ENCODE data around the gene SBSN.

GRCh38 chr19:35513628-35514281, 14.4 kb downstream of the SBSN start, which contains the start of gene DMKN:
- TF ChIP-seq YY1 (IDR thresholded peaks at IDR 0.05) (no peak), CTCF (IDR thresholded peaks at IDR 0.05; ENCODE audit: low read depth, low read length, missing input control) (no peak), GABPA (IDR thresholded peaks at IDR 0.05 in 1 of 2, conservative IDR thresholded peaks at IDR 0.05 in 1 of 2) (no peak), MAX (IDR thresholded peaks at IDR 0.05) (no peak), SP1 (IDR thresholded peaks at IDR 0.05) (no peak), TAF1 (conservative IDR thresholded peaks at IDR 0.05) (no peak), ZBTB33 (IDR thresholded peaks at IDR 0.05) (no peak), FOXA1 (IDR thresholded peaks at IDR 0.05) (no peak)
- TF ChIP-seq, protein P1, sequence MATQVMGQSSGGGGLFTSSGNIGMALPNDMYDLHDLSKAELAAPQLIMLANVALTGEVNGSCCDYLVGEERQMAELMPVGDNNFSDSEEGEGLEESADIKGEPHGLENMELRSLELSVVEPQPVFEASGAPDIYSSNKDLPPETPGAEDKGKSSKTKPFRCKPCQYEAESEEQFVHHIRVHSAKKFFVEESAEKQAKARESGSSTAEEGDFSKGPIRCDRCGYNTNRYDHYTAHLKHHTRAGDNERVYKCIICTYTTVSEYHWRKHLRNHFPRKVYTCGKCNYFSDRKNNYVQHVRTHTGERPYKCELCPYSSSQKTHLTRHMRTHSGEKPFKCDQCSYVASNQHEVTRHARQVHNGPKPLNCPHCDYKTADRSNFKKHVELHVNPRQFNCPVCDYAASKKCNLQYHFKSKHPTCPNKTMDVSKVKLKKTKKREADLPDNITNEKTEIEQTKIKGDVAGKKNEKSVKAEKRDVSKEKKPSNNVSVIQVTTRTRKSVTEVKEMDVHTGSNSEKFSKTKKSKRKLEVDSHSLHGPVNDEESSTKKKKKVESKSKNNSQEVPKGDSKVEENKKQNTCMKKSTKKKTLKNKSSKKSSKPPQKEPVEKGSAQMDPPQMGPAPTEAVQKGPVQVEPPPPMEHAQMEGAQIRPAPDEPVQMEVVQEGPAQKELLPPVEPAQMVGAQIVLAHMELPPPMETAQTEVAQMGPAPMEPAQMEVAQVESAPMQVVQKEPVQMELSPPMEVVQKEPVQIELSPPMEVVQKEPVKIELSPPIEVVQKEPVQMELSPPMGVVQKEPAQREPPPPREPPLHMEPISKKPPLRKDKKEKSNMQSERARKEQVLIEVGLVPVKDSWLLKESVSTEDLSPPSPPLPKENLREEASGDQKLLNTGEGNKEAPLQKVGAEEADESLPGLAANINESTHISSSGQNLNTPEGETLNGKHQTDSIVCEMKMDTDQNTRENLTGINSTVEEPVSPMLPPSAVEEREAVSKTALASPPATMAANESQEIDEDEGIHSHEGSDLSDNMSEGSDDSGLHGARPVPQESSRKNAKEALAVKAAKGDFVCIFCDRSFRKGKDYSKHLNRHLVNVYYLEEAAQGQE (IDR thresholded peaks at IDR 0.05) = no peak
